ENCODE measurements around the gene C10orf88. TPM values are rescaled to one million over a fixed set of nuclear protein-coding genes. Genes with fewer than 3 reads are reported as not detected.

C10orf88 gene
- total and polyA plus RNA-seq, 2 of the 13 experiments (the other 11 are each of a cell fraction or from before 2014, with no cell fraction given), result 4.6 to 11.8 TPM

DNA sequence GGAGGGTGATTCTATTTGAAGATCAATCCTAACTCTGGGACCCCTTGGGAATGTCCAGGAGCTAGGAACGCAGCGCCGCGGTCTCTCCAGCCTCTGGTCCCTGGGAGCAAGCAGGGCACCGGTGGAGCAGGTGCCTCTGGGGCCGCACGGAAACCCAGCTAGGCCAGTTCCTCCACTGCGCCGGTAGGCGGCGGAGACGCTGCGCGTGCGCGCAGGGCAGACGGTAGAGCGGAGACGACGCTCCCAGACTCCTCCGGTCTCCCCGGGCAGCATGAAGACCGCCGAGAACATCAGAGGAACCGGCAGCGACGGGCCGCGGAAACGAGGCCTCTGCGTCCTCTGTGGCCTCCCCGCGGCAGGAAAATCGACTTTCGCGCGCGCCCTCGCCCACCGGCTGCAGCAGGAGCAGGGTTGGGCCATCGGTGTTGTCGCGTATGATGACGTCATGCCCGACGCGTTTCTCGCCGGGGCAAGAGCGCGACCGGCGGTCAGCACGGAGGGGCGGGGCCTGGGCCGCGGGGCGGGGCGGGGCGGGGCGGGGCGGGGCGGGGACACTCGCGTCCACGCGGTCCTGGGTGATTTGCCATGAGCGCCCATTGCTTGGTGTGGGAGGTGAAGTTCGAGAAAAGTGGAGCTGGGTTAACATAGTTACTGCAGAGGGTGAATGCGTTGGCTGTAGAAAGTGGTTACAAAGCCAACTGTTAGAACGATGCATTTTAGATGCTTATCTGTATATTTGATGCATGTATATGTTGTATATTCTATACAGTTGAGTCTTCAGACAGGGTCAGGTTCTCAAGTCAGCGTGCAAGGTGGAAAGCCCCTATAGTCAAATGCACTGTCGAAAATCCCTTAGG is 26.4 kb upstream of the C10orf88 start, which contains the start of gene PSTK (continued):
- TF ChIP-seq, protein P1, sequence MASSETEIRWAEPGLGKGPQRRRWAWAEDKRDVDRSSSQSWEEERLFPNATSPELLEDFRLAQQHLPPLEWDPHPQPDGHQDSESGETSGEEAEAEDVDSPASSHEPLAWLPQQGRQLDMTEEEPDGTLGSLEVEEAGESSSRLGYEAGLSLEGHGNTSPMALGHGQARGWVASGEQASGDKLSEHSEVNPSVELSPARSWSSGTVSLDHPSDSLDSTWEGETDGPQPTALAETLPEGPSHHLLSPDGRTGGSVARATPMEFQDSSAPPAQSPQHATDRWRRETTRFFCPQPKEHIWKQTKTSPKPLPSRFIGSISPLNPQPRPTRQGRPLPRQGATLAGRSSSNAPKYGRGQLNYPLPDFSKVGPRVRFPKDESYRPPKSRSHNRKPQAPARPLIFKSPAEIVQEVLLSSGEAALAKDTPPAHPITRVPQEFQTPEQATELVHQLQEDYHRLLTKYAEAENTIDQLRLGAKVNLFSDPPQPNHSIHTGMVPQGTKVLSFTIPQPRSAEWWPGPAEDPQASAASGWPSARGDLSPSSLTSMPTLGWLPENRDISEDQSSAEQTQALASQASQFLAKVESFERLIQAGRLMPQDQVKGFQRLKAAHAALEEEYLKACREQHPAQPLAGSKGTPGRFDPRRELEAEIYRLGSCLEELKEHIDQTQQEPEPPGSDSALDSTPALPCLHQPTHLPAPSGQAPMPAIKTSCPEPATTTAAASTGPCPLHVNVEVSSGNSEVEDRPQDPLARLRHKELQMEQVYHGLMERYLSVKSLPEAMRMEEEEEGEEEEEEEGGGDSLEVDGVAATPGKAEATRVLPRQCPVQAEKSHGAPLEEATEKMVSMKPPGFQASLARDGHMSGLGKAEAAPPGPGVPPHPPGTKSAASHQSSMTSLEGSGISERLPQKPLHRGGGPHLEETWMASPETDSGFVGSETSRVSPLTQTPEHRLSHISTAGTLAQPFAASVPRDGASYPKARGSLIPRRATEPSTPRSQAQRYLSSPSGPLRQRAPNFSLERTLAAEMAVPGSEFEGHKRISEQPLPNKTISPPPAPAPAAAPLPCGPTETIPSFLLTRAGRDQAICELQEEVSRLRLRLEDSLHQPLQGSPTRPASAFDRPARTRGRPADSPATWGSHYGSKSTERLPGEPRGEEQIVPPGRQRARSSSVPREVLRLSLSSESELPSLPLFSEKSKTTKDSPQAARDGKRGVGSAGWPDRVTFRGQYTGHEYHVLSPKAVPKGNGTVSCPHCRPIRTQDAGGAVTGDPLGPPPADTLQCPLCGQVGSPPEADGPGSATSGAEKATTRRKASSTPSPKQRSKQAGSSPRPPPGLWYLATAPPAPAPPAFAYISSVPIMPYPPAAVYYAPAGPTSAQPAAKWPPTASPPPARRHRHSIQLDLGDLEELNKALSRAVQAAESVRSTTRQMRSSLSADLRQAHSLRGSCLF (CRISPR knock-in tag; IDR thresholded peaks at IDR 0.05; ENCODE audit: borderline replicate concordance), result peak; percentile 82; the same call in 1 of the 2 replicates
- TF ChIP-seq, protein P2, sequence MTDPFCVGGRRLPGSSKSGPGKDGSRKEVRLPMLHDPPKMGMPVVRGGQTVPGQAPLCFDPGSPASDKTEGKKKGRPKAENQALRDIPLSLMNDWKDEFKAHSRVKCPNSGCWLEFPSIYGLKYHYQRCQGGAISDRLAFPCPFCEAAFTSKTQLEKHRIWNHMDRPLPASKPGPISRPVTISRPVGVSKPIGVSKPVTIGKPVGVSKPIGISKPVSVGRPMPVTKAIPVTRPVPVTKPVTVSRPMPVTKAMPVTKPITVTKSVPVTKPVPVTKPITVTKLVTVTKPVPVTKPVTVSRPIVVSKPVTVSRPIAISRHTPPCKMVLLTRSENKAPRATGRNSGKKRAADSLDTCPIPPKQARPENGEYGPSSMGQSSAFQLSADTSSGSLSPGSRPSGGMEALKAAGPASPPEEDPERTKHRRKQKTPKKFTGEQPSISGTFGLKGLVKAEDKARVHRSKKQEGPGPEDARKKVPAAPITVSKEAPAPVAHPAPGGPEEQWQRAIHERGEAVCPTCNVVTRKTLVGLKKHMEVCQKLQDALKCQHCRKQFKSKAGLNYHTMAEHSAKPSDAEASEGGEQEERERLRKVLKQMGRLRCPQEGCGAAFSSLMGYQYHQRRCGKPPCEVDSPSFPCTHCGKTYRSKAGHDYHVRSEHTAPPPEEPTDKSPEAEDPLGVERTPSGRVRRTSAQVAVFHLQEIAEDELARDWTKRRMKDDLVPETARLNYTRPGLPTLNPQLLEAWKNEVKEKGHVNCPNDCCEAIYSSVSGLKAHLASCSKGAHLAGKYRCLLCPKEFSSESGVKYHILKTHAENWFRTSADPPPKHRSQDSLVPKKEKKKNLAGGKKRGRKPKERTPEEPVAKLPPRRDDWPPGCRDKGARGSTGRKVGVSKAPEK (CRISPR knock-in tag; IDR thresholded peaks at IDR 0.05; ENCODE audit: borderline replicate concordance), result peak; percentile 29; the same call in 1 of the 2 replicates
- peak; percentile 64; the same call in 1 of the 2 replicates for TF ChIP-seq ZNF564 (CRISPR knock-in tag; IDR thresholded peaks at IDR 0.05)
- TF ChIP-seq ZBTB20 (CRISPR knock-in tag; IDR thresholded peaks at IDR 0.05; ENCODE audit: borderline replicate concordance, low read depth), result no peak
- TF ChIP-seq ZFP90 (CRISPR knock-in tag; IDR thresholded peaks at IDR 0.05; ENCODE audit: borderline replicate concordance), result peak; percentile 50
- TF ChIP-seq ZNF740 (CRISPR knock-in tag; IDR thresholded peaks at IDR 0.05), result peak; percentile 55; the same call in 1 of the 2 replicates
- TF ChIP-seq, protein P3, sequence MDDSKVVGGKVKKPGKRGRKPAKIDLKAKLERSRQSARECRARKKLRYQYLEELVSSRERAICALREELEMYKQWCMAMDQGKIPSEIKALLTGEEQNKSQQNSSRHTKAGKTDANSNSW (CRISPR knock-in tag; IDR thresholded peaks at IDR 0.05; ENCODE audit: borderline replicate concordance), result peak; percentile 58; the same call in 1 of the 2 replicates
- peak; percentile 30; the same call in 1 of the 2 replicates for TF ChIP-seq CBX5 (CRISPR knock-in tag; IDR thresholded peaks at IDR 0.05; ENCODE audit: borderline replicate concordance)
- no peak for TF ChIP-seq SYNCRIP (IDR thresholded peaks at IDR 0.05; ENCODE audit: insufficient read depth, low read depth, low read length)
- TF ChIP-seq ZNF136 (CRISPR knock-in tag; IDR thresholded peaks at IDR 0.05; ENCODE audit: low read depth), result peak; percentile 79; the same call in 1 of the 2 replicates
- TF ChIP-seq DMAP1 (CRISPR knock-in tag; IDR thresholded peaks at IDR 0.05), result peak; percentile 88
- peak; percentile 83 for TF ChIP-seq ZGPAT (CRISPR knock-in tag; IDR thresholded peaks at IDR 0.05)
- no peak; the same call in 1 of the 2 replicates for TF ChIP-seq ZBTB44 (CRISPR knock-in tag; IDR thresholded peaks at IDR 0.05)
- 0 out of 2 replicates have a peak, but pooled peaks have one; percentile 28 for TF ChIP-seq CAMTA2 (CRISPR knock-in tag; IDR thresholded peaks at IDR 0.05; ENCODE audit: borderline replicate concordance)
- peak; percentile 65; the same call in 1 of the 2 replicates for TF ChIP-seq ZSCAN21 (CRISPR knock-in tag; IDR thresholded peaks at IDR 0.05; ENCODE audit: borderline replicate concordance)

Data from HepG2 (cell line).